ENCODE data around the gene SH2D3C.

SH2D3C gene

DNA sequence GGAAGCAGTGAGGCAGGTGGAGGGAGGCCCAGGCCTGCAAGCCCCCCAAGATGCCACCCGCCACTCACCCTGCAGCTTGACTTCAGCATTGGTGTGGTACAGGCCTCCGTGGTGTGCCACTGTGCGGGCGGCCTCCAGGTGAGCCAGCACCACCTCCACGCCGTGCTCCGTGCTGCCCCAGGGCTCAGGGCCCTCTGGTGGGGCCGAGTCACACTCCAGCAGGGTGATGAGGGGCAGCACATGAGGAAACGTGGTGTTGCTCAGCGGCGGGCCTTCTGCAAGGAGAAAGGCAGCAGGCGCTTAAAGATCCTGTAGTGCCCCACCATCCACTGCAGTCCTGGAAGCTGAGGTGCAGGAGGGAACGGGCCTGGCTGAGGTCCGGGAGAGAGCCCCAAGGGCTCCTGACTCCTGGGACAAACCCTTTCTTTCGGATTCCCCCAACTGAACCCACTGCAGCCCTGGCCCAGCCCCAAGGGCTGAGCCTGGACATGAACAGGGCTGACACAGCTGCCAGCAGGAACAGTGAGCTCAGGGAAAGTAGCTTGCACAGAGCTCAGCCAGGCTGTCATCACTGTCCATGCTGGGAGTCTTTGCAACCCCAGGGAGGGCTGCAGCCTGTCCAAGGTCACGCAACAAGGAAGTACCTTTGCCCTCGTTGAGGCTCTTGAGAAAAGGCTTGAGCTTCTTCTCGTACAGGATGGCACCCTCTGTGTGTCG is 38.7 kb downstream of the SH2D3C start:
- DNase-seq (ENCODE audit: low spot score in 2 of 2) = no peak
- Mint-ChIP-seq H3K4me3 (no peak overlapping the region), H3K27ac (peak overlapping the region; percentile 84)

GRCh38 chr9:127738666-127739065 is 39.8 kb downstream of the SH2D3C start:
- Mint-ChIP-seq H3K27me3 (no peaks in the 10 kb centered on the region), H3K27ac (peak overlapping the region; percentile 97), H3K9me3 (no peaks in the 10 kb centered on the region), H3K4me1 (peaks cover 2% of the 10 kb centered on the region), H3K4me3 (no peak overlapping the region), H3K36me3 (peaks cover 25% of the 10 kb centered on the region)
- no peak for DNase-seq (ENCODE audit: low spot score in 2 of 2)
- no peak for ATAC-seq (ENCODE audit: low read depth)

More for the DNA sequence above, 38.7 kb downstream of the SH2D3C start:
- ATAC-seq (ENCODE audit: low read depth) = no peak
- Mint-ChIP-seq H3K27me3 (no peaks in the 10 kb centered on the region), H3K9me3 (no peaks in the 10 kb centered on the region), H3K36me3 (peaks cover 25% of the 10 kb centered on the region), H3K4me1 (no peaks in the 10 kb centered on the region)

DNA sequence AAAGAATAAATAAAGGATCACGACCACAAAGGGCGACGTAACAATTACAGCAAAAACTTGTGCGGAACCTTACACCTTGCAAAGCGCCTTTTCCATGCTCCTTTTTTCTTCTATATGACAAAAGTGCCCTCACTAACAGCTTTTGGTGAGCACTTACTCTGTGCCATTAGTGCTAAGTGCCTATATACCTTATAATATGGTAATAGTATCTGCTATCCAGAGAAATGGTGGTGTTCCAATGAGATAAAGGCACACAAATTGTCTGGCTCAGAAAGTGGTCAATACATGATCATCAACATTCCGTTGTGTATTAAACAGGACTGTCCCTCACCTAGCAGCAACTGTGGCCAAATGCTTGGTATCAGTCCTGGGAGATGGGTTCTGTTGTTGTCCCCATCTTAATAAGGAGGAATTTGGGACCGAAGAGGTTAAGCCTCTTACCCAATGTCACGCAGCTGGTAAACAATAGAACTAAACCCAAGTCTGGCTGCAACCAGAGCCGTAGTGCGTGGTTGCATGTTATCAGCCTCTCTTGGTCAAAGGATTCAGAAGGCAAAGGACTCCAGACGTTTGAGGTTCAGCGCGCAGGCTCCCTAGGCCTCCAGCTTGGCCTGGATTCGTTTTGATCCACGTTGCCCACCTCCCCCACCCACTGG is 42.8 kb downstream of the SH2D3C start:
- Mint-ChIP-seq H3K27me3 (no peaks in the 10 kb centered on the region), H3K4me3 (peak overlapping the region; percentile 85), H3K27ac (peak overlapping the region; percentile 97), H3K4me1 (peaks cover 3% of the 10 kb centered on the region), H3K36me3 (peaks cover 17% of the 10 kb centered on the region), H3K9me3 (no peaks in the 10 kb centered on the region)
- no peak for ATAC-seq (ENCODE audit: low read depth)
- DNase-seq (ENCODE audit: low spot score in 2 of 2) = no peak

DNA sequence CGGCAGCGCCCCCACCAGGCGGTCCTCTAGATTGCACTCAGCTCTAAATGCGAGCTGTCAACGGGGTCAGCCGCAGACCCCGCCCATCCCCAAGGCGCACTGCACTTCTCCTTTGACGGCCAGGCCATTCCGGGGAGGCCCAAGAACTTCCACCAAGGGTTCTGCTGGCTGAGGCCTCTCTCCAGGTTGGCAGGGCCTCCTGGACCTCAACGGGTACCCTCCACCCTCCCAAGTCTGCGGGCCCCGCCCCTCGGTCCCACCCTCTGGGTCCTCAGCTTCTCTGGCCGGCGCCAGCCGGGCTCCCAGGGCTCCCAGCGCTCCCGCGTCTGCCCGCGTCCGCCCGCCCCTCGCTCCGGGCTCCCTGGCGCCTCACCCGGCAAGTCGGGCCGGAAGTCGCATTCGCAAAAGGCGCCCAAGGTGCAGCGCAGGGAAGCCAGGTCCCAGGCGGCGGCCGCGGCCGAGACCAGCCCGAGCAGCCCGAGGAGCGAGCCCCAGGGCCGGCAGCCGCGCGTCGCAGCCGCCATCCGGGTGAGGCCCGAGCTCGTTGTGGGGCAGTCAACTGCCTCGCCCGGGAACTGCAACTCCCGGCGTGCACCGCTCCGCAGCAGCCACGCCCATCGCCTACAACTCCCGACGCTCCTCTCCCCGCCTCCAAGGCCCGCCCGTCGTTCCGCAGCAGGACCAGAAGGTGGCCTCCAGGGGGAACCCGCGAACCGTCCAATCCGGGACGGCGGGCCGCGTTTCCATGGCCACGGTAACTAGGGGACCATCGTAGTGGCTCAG is 43.5 kb downstream of the SH2D3C start, which contains the start of gene TOR2A:
Gene TOR2A (minus strand): TSS at position 548 of the 783 bp plus-strand sequence. CDS start 24 bp downstream, at position 524.
- Mint-ChIP-seq H3K27ac (peak within 1 kb of the TSS; percentile 97), H3K27me3 (no peaks in the 10 kb centered on the region), H3K4me3 (peak within 1 kb of the TSS; percentile 85), H3K36me3 (peaks cover 19% of the 10 kb centered on the region), H3K4me1 (peaks cover 3% of the 10 kb centered on the region), H3K9me3 (no peaks in the 10 kb centered on the region)
- ATAC-seq (ENCODE audit: low read depth) = peak; percentile 89
- DNase-seq (ENCODE audit: low spot score in 2 of 2) = peak; percentile 99

DNA sequence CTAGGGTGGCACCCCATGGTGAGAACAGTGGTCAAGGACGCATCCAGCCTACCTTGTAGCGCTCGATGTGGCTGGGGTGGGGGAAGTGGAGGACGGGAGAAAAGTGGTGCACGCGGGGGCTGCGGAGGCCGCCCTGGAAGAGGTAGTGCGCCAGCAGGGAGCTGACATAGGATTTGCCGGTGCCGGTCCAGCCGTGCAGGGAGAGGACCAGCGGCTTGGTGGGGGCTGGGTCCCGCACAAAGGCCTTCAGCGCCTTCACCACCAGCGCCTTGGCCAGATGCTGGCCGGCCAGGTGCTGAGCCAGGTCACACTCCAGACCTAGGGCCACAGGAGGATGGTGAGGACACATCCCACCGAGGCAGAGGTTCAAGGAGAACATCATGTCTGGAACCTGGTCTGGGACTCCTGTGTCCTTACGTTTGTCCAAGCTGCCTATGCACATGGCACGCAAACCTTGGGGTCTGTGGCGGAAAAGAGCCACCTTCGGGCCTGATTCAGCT is 44.2 kb downstream of the SH2D3C start:
- no peak for ATAC-seq (ENCODE audit: low read depth)

DNA sequence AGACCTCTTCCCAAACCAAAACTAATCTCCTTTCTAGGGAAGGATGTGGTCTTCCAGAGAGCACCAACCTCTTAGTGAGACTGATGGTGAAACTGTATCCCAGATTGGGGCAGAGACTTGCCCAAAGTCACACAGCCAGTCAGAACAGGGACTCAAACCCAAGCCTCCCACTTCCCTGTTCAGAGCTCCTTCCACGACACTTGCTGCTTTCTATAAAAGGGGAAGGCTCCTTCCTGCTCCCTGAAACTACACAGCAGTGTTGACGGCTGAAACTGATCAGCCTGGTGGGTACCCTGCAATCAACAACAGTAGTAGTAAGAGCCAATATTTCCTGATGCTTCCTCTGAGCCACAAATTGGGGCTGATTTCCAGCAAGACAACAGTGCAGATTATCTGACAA is 44.9 kb downstream of the SH2D3C start:
- Mint-ChIP-seq H3K27ac (peak overlapping the region; percentile 69), H3K4me3 (peak overlapping the region; percentile 37), H3K4me1 (peaks cover 3% of the 10 kb centered on the region), H3K36me3 (peaks cover 14% of the 10 kb centered on the region), H3K9me3 (no peaks in the 10 kb centered on the region), H3K27me3 (no peaks in the 10 kb centered on the region)
- DNase-seq (ENCODE audit: low spot score in 2 of 2) = no peak
- no peak for ATAC-seq (ENCODE audit: low read depth)

More for the DNA sequence above, 44.2 kb downstream of the SH2D3C start:
- Mint-ChIP-seq H3K27ac (peak overlapping the region; percentile 69), H3K9me3 (no peaks in the 10 kb centered on the region), H3K36me3 (peaks cover 18% of the 10 kb centered on the region), H3K4me1 (peaks cover 3% of the 10 kb centered on the region), H3K27me3 (no peaks in the 10 kb centered on the region), H3K4me3 (peak overlapping the region; percentile 85)
- no peak for DNase-seq (ENCODE audit: low spot score in 2 of 2)

DNA sequence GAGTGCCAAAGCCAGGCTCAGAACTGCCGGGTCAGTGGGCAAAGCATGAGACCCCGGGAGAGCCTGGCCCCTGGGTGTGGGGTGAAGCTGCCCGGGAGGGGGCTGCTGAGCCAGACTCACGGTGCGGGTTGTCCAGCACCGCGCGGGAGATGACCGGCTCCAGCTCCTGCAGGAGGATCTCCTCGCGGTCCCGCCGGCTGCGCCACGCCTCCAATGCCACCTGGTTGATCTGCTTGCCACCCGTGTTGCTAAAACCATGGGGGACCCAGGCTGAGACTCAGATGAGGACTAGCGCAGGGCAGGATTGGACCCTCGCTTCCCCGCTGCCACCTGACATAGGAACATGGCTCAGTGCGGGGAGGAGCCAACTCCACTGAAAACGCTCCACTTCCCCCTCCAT is 46.0 kb downstream of the SH2D3C start:
- Mint-ChIP-seq H3K36me3 (peaks cover 9% of the 10 kb centered on the region), H3K4me1 (peaks cover 3% of the 10 kb centered on the region), H3K9me3 (no peaks in the 10 kb centered on the region), H3K27me3 (no peaks in the 10 kb centered on the region), H3K4me3 (no peak overlapping the region), H3K27ac (no peak overlapping the region)
- ATAC-seq (ENCODE audit: low read depth) (no peak), DNase-seq (ENCODE audit: low spot score in 2 of 2) (no peak)

GRCh38 chr9:127731938-127732337 is 46.5 kb downstream of the SH2D3C start:
- H3K4me1 Mint-ChIP-seq = peaks cover 3% of the 10 kb centered on the region
- H3K27ac Mint-ChIP-seq = peak overlapping the region; percentile 9
- H3K36me3 Mint-ChIP-seq = peaks cover 7% of the 10 kb centered on the region
- no peaks in the 10 kb centered on the region for H3K27me3 Mint-ChIP-seq
- ATAC-seq (ENCODE audit: low read depth) = no peak
- no peaks in the 10 kb centered on the region for H3K9me3 Mint-ChIP-seq
- DNase-seq (ENCODE audit: low spot score in 2 of 2) = no peak
- no peak overlapping the region for H3K4me3 Mint-ChIP-seq

DNA sequence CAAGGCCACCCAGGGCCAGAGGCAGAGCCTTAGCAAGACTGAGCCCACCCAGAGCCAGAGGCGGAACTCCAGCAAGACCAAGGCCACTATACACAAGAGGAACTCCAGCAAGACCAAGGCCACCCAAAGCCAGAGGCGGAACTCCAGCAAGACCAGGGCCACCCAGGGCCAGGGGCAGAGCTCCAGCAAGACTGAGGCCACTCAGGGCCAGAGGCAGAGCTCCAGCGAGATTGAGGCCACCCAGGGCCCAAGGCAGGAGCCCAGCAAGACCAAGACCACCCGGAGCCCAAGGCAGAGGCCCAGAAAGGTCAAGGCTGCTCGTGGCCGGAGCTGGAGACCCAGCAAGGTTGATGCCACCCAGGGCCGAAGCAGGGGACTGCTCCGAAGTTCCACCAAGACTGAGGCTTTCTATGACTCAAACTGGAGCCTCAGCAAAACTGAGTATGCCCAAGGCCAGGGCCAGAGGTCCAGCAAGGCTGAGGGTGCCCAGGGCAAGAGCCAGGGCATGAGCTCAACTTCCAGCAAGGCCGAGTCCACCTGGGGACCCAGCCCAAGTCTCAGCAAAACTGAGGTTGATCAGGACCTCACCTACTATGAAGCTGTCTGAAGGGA is 47.6 kb downstream of the SH2D3C start:
- no peaks in the 10 kb centered on the region for H3K27me3 Mint-ChIP-seq
- no peaks in the 10 kb centered on the region for H3K9me3 Mint-ChIP-seq
- DNase-seq (ENCODE audit: low spot score in 2 of 2) (no peak), ATAC-seq (ENCODE audit: low read depth) (no peak)
- peaks cover 4% of the 10 kb centered on the region for H3K36me3 Mint-ChIP-seq
- H3K4me1 Mint-ChIP-seq = peaks cover 3% of the 10 kb centered on the region
- H3K27ac Mint-ChIP-seq = no peak overlapping the region
- H3K4me3 Mint-ChIP-seq = no peak overlapping the region

DNA sequence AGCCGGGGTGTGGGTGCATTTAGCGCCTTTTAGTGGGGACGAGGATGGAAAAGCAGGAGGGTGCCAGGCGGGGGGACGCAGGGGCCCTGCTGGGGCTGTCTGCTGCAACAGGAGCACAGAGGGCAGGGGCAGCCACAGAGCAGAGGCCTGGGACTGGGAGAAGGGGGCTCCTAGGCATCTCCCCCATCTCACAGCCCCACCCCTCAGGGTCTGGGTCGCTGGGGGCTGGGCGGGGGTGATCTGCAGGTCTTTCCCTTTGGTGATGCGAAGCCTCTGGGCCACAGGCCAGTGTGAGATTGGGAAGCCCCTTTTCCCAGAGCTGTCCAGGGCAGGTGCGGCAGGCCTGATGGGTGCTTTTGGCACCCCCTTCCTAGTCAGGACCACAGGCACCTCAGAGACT is 48.2 kb downstream of the SH2D3C start:
- Mint-ChIP-seq H3K27me3 (no peaks in the 10 kb centered on the region), H3K4me3 (no peak overlapping the region), H3K36me3 (peaks cover 4% of the 10 kb centered on the region), H3K9me3 (no peaks in the 10 kb centered on the region), H3K4me1 (peaks cover 3% of the 10 kb centered on the region), H3K27ac (no peak overlapping the region)
- ATAC-seq (ENCODE audit: low read depth) (no peak), DNase-seq (ENCODE audit: low spot score in 2 of 2) (no peak)

DNA sequence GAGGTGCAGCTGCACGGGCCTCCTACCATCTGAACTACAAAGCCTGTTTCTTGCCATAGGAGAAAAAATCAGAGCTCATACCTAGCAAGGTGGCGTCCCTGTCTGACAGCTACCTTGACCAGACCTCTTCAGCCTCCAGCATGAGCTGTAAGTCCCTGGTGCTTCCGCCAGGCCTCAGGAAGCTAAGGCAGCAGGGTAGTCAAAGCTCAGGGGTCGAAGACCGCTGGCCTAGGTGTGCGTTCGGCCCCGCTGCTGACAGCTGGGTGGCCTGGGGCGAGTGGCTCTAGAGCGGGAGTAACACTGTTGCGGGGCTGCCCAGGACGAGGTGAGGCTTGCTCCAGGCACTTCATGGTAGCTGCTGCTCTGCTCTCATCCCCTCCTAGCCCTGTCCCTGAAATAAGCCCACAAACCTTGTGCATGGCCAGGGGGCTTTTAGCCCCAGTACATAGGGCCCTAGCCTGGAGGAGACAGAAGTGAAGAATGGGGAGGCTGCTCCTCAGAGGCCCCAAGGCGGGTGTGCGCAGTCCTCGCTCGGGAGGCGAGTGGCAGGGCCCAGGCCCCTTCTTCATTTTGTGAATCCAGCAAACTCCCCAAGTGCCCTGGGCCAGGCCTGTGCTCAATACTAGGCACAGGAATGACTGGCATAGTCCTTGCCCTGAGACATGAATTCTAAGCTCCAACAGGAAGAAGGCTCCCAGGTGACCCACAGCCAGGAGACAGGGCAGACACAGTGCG is 48.8 kb downstream of the SH2D3C start:
- Mint-ChIP-seq H3K36me3 (peaks cover 4% of the 10 kb centered on the region), H3K4me1 (peaks cover 3% of the 10 kb centered on the region), H3K4me3 (no peak overlapping the region), H3K27ac (no peak overlapping the region), H3K9me3 (no peaks in the 10 kb centered on the region), H3K27me3 (no peaks in the 10 kb centered on the region)
- ATAC-seq (ENCODE audit: low read depth) (no peak), DNase-seq (ENCODE audit: low spot score in 2 of 2) (no peak)

GRCh38 chr9:127728808-127729207 is 49.7 kb downstream of the SH2D3C start:
- peaks cover 4% of the 10 kb centered on the region for H3K36me3 Mint-ChIP-seq
- peaks cover 1% of the 10 kb centered on the region for H3K27me3 Mint-ChIP-seq
- H3K27ac Mint-ChIP-seq = no peak overlapping the region
- no peaks in the 10 kb centered on the region for H3K9me3 Mint-ChIP-seq
- DNase-seq (ENCODE audit: low spot score in 2 of 2) (no peak), ATAC-seq (ENCODE audit: low read depth) (no peak)
- H3K4me1 Mint-ChIP-seq = peaks cover 3% of the 10 kb centered on the region
- no peak overlapping the region for H3K4me3 Mint-ChIP-seq

DNA sequence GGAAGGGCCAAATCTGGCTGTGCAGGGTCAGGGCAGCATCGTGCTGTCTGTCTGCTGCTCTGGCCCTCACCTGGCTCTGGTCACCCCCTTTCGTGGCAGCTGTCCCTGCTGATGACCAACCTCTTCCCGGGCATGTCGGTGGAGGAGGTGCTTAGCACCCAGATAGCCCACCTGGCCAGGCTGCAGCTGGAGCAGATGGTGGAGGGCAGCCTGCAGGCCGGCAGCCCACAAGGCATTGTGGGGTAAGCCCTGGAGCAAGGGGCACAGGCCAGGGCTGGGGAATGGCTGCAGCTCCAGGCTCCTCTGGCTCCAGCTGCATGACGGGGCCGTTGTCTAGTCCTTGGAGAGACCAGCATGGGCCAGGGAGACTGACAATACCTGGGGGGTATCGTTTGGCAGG is 51.6 kb downstream of the SH2D3C start:
- H3K4me1 Mint-ChIP-seq = no peaks in the 10 kb centered on the region
- no peak overlapping the region for H3K4me3 Mint-ChIP-seq
- DNase-seq (ENCODE audit: low spot score in 2 of 2) (no peak), ATAC-seq (ENCODE audit: low read depth) (no peak)
- H3K27me3 Mint-ChIP-seq = peaks cover 1% of the 10 kb centered on the region
- peaks cover 2% of the 10 kb centered on the region for H3K36me3 Mint-ChIP-seq
- no peak overlapping the region for H3K27ac Mint-ChIP-seq
- no peaks in the 10 kb centered on the region for H3K9me3 Mint-ChIP-seq

Measured in memory B cell (primary cell).